Measurements from ENCODE around the gene KLF6.

DNA sequence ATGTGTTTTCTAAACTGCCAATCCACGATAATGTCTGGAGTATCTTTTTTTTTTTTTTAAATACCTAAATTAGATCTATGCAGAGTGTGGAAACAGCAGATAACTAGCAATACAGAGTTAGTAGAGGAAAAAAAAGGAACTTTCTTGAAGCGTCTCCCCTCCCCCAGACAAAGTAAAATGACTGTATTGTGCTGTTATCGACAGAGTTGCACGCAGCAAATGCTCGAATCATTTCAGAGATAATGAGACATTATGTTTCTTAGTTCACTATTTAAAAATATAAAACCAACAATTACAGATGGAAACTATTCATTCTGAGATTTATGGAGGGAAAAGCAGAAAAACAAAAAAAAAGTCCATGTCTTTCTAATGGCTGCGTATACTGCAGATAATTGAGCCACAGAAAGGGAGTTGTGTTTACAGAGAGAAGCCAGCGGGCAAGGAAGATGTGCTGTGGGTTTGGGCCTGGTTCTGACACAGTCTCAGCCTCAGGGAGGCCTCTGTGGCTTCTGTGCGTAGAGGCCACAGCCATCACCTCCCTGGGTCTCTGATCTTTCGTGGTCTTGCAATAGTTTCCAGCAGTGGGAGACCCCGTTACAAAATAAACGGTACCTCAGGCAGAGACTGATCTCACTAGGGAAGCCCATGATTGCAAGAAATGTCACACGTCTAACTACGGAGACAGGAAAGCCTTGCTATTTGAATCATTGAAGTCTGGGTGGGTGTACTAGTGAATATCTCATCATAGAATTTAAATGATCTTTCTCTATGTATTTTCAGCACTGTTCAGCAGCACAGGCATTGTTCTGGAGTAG is 19.1 kb upstream of the KLF6 start:
- TF ChIP-seq CTCF (IDR thresholded peaks at IDR 0.05; ENCODE audit: insufficient read depth, low read length, poor library complexity, severe bottlenecking) (no peak), EZH2phosphoT487 (conservative IDR thresholded peaks at IDR 0.05; ENCODE audit: low read length) (no peak)
